CD14-positive monocyte (primary cell): Measurements from ENCODE around the gene CAMK1D. TPM values are rescaled to one million over a fixed set of nuclear protein-coding genes. Genes with fewer than 3 reads are reported as not detected.
"Not testable (repeated sequence)": the region's sequence is repeated elsewhere in the genome, so short reads cannot be mapped to it uniquely, and the experiment has no call there.

Experiments
- DNase-seq, 3 donors: peaks; one replicate each; pipeline ENCODE4 v3.0.0-alpha.2; 2011 to 2022
- H2AFZ ChIP-seq: 2 replicates; pipeline ENCODE4 v1.6.0; 2012; ENCODE audit warnings: mild to moderate bottlenecking, low read depth, low read length, inconsistent platforms; ENCODE audit not compliant: insufficient read depth, poor library complexity, severe bottlenecking
- H3K27ac ChIP-seq, 2 donors: 1 replicate in 1 of 2; 2 replicates in 1 of 2; pipeline ENCODE4 v1.5.1; 2012 to 2013; ENCODE audit warnings: low read length in 2 of 2, control low read depth in 1 of 2, inconsistent platforms in 1 of 2, low read depth in 1 of 2, mild to moderate bottlenecking in 1 of 2
- H3K27me3 ChIP-seq, 2 donors: one replicate each; pipeline versions ENCODE4 v1.6.0 to v1.6.1; 2011 to 2013; ENCODE audit warnings: low read length in 2 of 2; ENCODE audit not compliant: control insufficient read depth in 2 of 2, insufficient read depth in 2 of 2
- H3K36me3 ChIP-seq, 2 donors: replicated peaks in 1 of 2; 1 replicate in 1 of 2; 2 replicates in 1 of 2; pipeline versions ENCODE4 v1.5.1 to v1.6.1; 2012 to 2013; ENCODE audit warnings: low read length in 2 of 2, control low read depth in 1 of 2, inconsistent platforms in 1 of 2, mild to moderate bottlenecking in 1 of 2; ENCODE audit not compliant: insufficient read depth in 2 of 2, control insufficient read depth in 1 of 2
- H3K4me1 ChIP-seq, 2 donors: 1 replicate in 1 of 2; 2 replicates in 1 of 2; pipeline versions ENCODE4 v1.5.1 to v1.6.1; 2012 to 2013; ENCODE audit warnings: low read length in 2 of 2, control low read depth in 1 of 2, inconsistent platforms in 1 of 2, mild to moderate bottlenecking in 1 of 2, moderate library complexity in 1 of 2; ENCODE audit not compliant: insufficient read depth in 2 of 2, control insufficient read depth in 1 of 2
- H3K4me2 ChIP-seq: replicated peaks from 2 replicates; pipeline ENCODE3; 2012; ENCODE audit warnings: low read length, moderate library complexity, mild to moderate bottlenecking; ENCODE audit not compliant: poor library complexity, severe bottlenecking; ENCODE audit errors: extremely low read depth
- H3K4me3 ChIP-seq, 3 experiments: fragments of 200-600 bp in 1 of 3; sonication (generic) in 1 of 3; replicated peaks in 1 of 3; 1 replicate in 2 of 3; 2 replicates in 1 of 3; pipeline ENCODE4 v1.5.1; 2011 to 2013; ENCODE audit warnings: low read length in 3 of 3, mild to moderate bottlenecking in 3 of 3, control low read depth in 2 of 3, low read depth in 2 of 3, inconsistent platforms in 1 of 3, moderate library complexity in 1 of 3
- H3K79me2 ChIP-seq: 2 replicates; pipeline ENCODE4 v1.6.0; 2012; ENCODE audit warnings: mild to moderate bottlenecking, control low read depth, inconsistent platforms, low read length, moderate library complexity; ENCODE audit not compliant: insufficient read depth
- H3K9ac ChIP-seq: 2 replicates; pipeline ENCODE4 v1.6.0; 2017; ENCODE audit warnings: low read length, mild to moderate bottlenecking; ENCODE audit not compliant: insufficient read depth, poor library complexity, severe bottlenecking
- H3K9me3 ChIP-seq, 2 donors: replicated peaks in 1 of 2; 1 replicate in 1 of 2; 2 replicates in 1 of 2; pipeline versions ENCODE4 v1.5.1 to v1.6.1; 2012 to 2013; ENCODE audit warnings: low read length in 2 of 2, control low read depth in 1 of 2; ENCODE audit not compliant: control insufficient read depth in 1 of 2, insufficient read depth in 1 of 2
- H4K20me1 ChIP-seq: 2 replicates; pipeline ENCODE4 v1.6.0; 2012; ENCODE audit warnings: mild to moderate bottlenecking, low read length, control low read depth, moderate library complexity; ENCODE audit not compliant: insufficient read depth
- H3K27ac Mint-ChIP-seq, 7 donors: one replicate each; pipeline ENCODE4 v1.8.0; 2020; ENCODE audit warnings: mild to moderate bottlenecking in 7 of 7, mixed read lengths in 7 of 7, moderate library complexity in 6 of 7, inconsistent platforms in 2 of 7
- H3K27me3 Mint-ChIP-seq, 3 donors: one replicate each; pipeline ENCODE4 v1.8.0; 2021 to 2022; ENCODE audit warnings: low read depth in 3 of 3, mild to moderate bottlenecking in 3 of 3, mixed read lengths in 3 of 3, moderate library complexity in 3 of 3, inconsistent platforms in 1 of 3
- H3K36me3 Mint-ChIP-seq, 2 donors: one replicate each; pipeline ENCODE4 v1.8.0; 2020; ENCODE audit warnings: mixed read lengths in 2 of 2, inconsistent platforms in 1 of 2, mild to moderate bottlenecking in 1 of 2
- H3K4me1 Mint-ChIP-seq: one replicate; pipeline ENCODE4 v1.8.0; 2020; ENCODE audit warnings: mild to moderate bottlenecking, mixed read lengths
- H3K4me3 Mint-ChIP-seq, 2 donors: one replicate each; pipeline ENCODE4 v1.8.0; 2020; ENCODE audit warnings: mild to moderate bottlenecking in 2 of 2, mixed read lengths in 2 of 2, moderate library complexity in 1 of 2
- H3K9me3 Mint-ChIP-seq, 7 donors: one replicate each; pipeline ENCODE4 v1.8.0; 2020 to 2022; ENCODE audit warnings: mixed read lengths in 7 of 7, mild to moderate bottlenecking in 6 of 7, moderate library complexity in 6 of 7, inconsistent platforms in 2 of 7
- WGBS: methylation state at CpG from one replicate; pipeline ENCODE4 v1.1.5; 2013; ENCODE audit warnings: missing lambda C conversion rate; ENCODE audit not compliant: insufficient coverage; 5-methylcytosine and 5-hydroxymethylcytosine counted together
- intact Hi-C, 2 donors: fragments of 100-400 bp; cut with micrococcal nuclease; formaldehyde crosslinking; loops; one replicate each; pipeline versions ENCODE4 v1.15.0 to v1.15.1; 2023
- polyA plus RNA-seq, 3 donors: library from polyadenylated mRNA; depleted of rRNA in 1 of 3; unstranded in 2 of 3; stranded (reverse) in 1 of 3; fragments of 300-500 nt in 2 of 3; fragments of >200 nt in 1 of 3; fragmentation: Illumina TruSeq in 2 of 3; gene quantifications; 1 replicate in 2 of 3; 2 replicates in 1 of 3; pipeline ENCODE4 v1.2.3, GENCODE V29; 2012 to 2021
- TF ChIP-seq, protein P1 (sequence below): fragments of 200-600 bp; IDR thresholded peaks from one replicate; pipeline ENCODE4 v1.8.0; 2022; ENCODE audit warnings: antibody characterized with exemption, mild to moderate bottlenecking

The CAMK1D gene
- polyA plus RNA-seq, 3 donors = 6.7 to 11.8 (median 7.1) TPM

DNA sequence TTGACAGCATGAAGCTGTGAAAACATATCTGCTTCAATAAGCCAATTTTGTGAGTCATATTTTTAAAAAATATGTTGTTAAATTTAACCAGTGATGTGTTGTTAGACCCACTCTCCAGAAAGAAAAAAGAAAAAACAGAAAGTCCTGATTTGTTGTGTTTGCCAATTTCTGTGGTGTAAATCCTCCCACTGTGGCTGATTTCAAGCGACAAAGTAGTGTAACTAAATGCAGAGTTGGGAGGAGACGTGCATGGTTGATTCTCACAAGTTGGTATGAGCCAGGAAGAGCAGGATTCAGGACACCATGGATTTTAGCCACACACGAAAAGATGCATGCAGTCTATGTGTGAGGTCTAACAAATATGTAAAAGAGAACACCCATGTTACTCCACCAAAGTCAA lies 513.1 kb downstream of the CAMK1D start:
- TF ChIP-seq, protein P1, sequence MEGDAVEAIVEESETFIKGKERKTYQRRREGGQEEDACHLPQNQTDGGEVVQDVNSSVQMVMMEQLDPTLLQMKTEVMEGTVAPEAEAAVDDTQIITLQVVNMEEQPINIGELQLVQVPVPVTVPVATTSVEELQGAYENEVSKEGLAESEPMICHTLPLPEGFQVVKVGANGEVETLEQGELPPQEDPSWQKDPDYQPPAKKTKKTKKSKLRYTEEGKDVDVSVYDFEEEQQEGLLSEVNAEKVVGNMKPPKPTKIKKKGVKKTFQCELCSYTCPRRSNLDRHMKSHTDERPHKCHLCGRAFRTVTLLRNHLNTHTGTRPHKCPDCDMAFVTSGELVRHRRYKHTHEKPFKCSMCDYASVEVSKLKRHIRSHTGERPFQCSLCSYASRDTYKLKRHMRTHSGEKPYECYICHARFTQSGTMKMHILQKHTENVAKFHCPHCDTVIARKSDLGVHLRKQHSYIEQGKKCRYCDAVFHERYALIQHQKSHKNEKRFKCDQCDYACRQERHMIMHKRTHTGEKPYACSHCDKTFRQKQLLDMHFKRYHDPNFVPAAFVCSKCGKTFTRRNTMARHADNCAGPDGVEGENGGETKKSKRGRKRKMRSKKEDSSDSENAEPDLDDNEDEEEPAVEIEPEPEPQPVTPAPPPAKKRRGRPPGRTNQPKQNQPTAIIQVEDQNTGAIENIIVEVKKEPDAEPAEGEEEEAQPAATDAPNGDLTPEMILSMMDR = no peak
- no peak for DNase-seq

DNA sequence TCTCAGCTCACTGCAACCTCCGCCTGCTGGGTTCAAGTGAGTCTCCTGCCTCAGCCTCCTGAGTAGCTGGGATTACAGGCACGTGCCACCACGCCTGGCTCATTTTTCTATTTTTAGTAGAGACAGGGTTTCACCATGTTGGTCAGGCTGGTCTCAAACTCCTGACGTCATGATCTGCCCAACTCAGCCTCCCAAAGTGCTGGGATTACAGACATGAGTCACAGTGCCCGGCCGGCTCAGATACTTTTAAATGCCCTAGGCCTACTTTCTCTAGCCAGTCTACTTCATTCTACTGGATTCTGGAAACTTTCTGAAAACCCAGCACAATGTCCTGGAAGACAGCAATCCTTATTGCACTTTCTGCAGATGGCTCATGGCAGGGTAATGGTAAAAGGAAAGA lies 516.2 kb downstream of the CAMK1D start:
- not testable (repeated sequence) for H3K9me3 ChIP-seq, H3K27me3 Mint-ChIP-seq
- 85% methylated on average over 3 of the region's 6 CpGs for WGBS

More for the DNA sequence above, 513.1 kb downstream of the CAMK1D start:
- no peak overlapping the region for H3K9ac ChIP-seq
- no peaks in the 10 kb centered on the region for H3K79me2 ChIP-seq
- no peaks in the 10 kb centered on the region for H4K20me1 ChIP-seq
- H3K27me3 Mint-ChIP-seq = peaks cover 0 to 2% (median 2%) of the 10 kb centered on the region in 3 donors
- H3K4me3 Mint-ChIP-seq = no peak overlapping the region
- no peak overlapping the region for H3K27ac Mint-ChIP-seq
- H3K4me1 ChIP-seq = no peaks in the 10 kb centered on the region
- H3K27ac ChIP-seq = no peak overlapping the region
- H3K4me2 ChIP-seq = no peak overlapping the region
- no peaks in the 10 kb centered on the region for H3K27me3 ChIP-seq
- no peaks in the 10 kb centered on the region for H3K36me3 Mint-ChIP-seq
- H3K4me1 Mint-ChIP-seq = no peaks in the 10 kb centered on the region
- 100% methylated on average over 1 of the region's 3 CpGs for WGBS
- no peaks in the 10 kb centered on the region for H3K36me3 ChIP-seq
- no peaks in the 10 kb centered on the region for H3K9me3 ChIP-seq
- H3K9me3 Mint-ChIP-seq = peaks cover 0 to 4% (median 2%) of the 10 kb centered on the region in 7 donors
- intact Hi-C loops = no loop called here
- no peak overlapping the region for H2AFZ ChIP-seq
- H3K4me3 ChIP-seq = no peak overlapping the region

More for the DNA sequence above, 516.2 kb downstream of the CAMK1D start:
- H4K20me1 ChIP-seq, H3K4me1 Mint-ChIP-seq, H3K36me3 Mint-ChIP-seq, H3K79me2 ChIP-seq, H2AFZ ChIP-seq, DNase-seq, H3K36me3 ChIP-seq, H3K27me3 ChIP-seq, H3K27ac Mint-ChIP-seq, H3K4me1 ChIP-seq, intact Hi-C loops, H3K4me2 ChIP-seq, H3K9ac ChIP-seq, H3K4me3 Mint-ChIP-seq, H3K4me3 ChIP-seq, H3K9me3 Mint-ChIP-seq, H3K27ac ChIP-seq: not testable (repeated sequence)
